HS-5 (cell line): ENCODE results near the gene UNC13B.
"Not testable (repeated sequence)": the region's sequence is repeated elsewhere in the genome, so short reads cannot be mapped to it uniquely, and the experiment has no call there.

Experiments
- DNase-seq: peaks from one replicate; pipeline ENCODE4 v3.0.0-alpha.2; 2012; ENCODE audit warnings: low read depth

UNC13B gene

DNA sequence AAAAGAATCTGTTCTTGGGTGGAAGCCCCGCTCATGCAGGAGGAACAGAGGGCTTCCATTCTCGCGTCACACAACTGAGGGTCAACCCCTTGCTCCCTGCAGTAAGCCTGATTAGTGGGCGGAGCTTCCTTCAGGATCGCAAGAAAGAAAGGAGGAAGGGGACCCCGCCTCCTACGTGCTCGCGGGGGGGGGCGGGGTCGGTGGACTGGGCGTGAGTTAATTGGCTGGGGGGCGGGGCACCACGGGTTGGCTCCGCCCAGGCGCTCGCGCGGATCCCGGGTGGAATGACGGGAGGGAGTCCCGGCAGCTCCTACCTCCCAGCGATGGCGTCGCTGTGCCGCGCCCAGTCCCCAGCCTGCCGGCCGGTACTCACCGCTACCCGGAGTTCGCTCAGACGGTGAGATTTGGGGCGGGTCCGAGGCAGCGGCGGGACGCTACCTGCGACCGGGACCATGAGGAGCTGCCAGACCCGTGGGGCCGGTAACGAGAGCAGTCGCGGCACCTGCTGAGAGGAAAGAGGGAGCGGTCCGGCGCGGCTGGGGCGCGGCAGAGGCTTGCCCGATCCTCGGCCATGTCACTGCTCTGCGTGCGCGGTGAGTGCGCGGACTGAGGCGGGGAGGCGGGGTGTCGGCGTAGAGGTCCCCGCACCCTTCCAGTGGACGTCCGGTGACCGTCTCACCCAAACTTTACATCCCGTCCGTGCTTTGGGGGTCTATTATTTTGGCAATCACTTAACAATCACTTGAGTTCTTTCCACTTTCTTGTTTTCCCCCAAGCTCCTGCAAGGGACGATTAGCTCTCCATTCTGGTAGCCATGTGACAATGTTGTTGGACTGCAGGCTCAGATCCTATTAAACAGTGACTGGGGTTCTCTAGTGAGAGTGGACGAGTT is at the start of gene UNC13B:
UNC13B (plus strand) TSS at position 297 of the 892 bp plus-strand sequence; CDS start at position 572, 275 bp downstream.
- peak; percentile 58 for DNase-seq

DNA sequence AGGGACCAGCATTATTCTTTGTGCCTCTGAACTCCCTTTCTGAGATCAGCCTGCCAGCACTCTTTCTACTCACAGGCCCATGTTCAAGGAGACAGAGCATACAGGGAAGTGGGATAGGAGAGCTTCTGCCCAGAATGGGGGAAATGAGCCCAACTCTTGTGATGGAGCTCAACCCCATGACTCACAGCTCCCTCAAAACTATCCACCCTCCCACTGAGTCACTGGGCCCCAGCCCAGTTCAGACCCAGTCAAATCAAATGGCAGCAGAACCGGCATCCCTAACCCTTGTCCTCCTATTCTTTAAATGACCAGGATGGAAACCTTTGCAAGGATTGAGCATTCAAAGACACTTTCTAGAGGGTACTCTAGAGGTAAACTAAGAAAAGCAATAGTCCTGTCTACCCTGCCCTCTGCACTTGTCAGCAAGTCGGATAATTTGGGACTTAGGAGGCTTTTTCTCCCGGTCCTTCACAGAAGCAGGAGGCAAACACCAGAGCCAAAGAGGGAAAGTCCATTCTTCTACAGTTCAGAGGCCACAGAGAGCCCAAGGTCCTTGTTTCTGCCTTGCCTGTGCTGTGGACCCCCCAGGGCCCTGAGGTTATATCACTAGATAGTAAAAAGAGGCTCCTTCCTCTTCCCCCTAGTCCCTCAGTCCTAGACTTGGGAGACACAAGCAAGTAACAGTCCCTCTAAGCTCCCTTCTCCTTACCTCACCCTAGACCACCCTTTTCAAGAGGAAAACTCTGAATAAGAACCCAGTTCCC is 49.4 kb upstream of the UNC13B start:
- peak; percentile 56 for DNase-seq

DNA sequence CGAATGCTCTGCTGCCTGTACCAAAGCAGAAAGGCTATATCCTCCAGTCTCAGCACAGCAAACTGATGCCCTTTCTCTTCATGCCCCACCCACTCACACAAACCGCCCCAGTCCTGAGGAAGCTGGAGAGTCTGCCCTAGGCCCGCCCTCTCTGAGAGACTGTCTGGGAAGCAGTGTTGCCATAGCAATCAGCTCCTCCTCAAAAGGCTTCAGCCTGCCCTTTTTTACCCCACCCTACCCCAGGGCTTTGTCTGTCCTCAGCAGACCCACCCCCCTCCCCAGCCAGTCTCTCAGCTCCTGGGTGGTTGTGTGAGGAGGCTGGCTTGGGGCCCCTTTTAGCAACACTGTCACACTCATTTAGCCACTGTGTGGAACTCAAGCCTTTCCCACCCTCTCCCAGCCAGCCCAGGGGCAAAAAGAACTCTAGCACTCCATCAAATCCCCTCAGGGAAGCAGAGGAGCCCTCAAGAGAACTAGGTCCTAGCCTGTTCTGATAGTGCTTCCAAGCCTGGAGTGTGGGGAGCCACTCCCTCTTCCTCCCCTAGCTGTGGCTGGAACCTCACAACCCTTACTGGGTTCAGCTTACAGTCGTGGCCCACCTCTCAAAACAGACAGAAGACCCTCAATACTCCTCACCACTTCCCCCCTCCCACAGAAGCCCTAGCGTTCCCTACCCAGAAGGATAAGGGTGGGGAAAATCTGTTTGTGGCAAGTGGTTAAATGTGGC is 47.5 kb upstream of the UNC13B start:
- DNase-seq: no peak

DNA sequence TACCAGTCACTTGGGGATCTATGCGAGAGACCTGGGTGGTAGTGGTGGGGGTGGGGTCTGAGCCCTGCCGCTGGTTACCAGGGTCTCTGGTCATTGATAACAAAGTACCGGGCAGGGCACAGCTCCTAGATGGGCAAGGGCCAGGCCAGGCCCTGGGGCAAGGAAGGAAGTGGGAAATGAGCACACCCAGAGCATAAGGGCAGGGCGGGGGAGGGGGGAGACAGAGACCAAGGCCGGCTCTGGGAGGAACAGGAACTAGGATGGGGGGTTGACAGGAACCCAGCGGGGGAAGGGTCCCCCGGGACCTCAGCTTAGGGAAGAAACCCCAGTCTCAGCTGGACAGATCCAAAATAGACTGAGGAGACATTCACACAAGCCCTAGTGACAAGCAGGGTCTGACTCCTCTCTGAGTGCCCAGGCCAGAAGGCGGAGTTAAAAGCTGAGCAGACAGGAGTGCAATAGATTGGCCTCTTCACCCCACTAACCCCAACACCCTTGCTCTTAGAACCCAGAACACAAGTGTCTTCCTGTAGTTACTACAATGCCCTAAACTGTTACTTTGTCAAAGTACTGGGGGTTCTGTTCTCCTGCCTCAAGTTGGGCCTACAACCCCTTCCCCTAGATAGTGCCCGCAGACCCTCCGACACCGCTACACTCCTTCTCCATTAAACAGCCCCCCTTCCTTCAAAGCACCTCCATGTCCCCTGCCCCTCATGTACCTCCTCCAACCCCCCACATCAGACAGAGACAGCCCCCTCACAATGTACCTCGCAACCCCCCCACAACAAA is 46.8 kb upstream of the UNC13B start:
- no peak for DNase-seq

DNA sequence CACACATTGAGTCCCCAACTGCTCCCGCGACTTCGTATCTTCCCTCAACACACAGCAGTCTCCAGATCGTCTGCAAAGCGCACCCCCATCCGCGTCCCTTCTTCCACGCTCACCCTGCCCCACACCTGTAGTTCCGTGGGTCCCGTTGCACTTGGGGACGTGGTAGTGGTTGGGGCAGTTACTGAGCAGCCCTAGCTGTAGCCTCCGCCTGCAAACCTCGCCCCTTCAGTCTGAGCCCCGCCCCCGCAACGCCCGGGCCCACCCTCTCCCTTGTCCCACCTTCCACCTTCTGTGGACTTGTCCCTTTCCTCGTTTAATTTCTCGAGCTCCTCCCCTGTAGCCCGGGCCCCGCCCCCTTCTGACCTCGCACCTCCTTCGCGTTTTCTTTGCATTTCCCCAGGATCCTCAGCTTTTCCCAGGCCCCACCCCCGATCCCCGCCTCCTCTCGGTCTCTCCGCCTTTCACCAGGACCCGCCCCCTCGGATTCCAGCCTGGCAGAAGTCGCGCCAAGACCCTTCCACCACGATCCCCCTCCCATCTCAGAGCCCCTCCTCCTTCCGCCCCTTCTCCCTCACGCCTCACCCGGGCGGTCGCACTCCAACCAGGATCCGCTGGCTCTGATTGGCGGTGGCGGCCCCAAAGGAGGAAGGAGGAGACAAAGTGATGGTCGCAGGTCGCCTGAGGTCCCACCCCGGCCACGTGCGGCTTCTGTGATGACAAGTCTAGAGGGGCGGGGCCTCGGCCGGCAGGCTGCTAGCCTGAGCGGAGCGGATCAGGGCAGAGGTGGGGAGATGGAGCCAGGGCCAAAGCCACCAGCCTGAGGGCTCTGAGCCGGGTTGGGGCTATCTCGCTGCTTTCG is 45.9 kb upstream of the UNC13B start, which contains the start of gene ATOSB:
ATOSB (minus strand) TSS at position 183 of the 859 bp plus-strand sequence. CDS start 7,588 bp downstream, outside the sequence.
- peak; percentile 92 for DNase-seq

DNA sequence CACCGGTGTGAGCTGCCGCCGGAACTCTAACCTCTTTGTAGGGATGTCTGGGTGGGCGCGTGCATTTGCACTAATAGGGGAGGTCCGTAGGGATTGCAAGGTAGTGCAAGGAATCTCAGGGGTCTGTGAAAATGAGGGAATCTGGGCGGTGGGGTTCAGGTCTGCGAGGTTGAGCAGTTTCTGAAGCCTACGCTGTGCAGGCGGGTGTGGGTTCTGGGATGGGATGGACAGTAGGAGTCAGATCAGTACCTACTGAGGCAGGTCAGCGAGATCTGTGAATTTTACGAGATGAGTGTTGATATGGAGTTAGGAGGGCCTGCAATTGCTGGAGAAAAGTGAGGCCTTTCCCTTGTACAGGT is 45.3 kb upstream of the UNC13B start:
- no peak for DNase-seq

DNA sequence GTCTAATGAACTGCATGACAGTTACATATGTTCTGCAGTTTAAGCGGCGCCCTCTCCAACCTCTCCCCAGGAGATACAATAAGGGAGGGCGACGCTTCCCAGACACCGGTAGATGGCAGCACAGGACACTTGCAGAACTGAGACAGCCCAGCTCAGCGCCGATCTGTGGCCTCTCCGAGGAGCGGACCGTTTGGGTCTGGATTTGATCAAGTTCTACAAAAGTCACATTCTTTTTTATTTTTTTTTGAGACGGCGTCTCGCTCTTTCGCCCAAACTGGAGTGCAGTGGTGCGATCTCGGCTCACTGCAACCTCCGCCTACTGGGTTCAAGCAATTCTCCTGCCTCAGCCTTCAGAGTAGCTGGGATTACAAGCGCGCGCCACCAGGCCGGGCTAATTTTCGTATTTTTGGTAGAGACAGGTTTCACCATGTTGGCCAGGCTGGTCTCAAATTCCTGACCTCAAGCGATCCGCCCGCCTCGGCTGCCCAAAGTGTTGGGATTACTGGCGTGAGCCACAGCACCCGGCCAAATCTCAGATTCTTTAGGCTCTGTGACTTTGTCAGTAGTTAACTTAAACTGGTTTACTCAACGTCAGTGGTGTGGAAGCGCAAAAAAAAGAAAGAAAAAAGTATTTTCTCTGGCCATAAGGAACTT is 44.8 kb upstream of the UNC13B start:
- peak; percentile 80 for DNase-seq

DNA sequence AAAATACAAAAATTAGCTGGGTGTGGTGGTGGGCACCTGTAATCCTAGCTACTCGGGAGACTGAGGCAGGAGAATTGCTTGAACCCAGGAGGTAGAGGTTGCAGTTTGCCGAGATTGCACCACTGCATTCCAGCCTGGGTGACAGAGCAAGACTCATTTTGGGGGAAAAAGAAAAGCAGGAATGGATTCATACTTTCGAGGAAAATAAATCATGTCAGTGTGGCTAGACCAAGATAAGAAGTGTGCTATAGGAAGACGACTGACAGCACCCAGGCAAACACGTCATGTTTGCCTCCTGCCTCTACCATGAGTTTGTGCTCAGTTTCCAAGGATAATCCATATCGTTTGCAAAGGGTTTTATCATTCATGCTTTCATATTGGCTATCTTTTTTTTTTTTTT is 26.9 kb upstream of the UNC13B start:
- no peak for DNase-seq

DNA sequence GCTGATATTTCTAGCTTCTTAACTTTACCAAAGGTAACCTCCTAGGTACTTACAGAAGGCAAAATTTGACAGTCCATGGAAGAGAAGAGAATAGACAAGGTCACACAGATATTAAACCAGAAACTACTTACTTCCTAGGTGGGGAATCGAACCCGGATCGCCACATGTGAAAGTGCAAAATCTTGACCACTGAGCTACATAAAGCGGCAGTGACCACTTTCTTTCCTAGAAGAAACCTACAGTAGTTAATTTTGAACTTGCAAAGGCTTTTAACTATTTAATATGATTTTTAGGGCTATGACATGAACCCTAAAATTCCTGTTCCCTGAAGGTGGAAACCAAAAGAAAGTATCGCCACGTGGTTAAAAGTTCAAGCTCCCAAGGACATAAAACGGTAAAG is 25.8 kb upstream of the UNC13B start:
- DNase-seq: no peak

DNA sequence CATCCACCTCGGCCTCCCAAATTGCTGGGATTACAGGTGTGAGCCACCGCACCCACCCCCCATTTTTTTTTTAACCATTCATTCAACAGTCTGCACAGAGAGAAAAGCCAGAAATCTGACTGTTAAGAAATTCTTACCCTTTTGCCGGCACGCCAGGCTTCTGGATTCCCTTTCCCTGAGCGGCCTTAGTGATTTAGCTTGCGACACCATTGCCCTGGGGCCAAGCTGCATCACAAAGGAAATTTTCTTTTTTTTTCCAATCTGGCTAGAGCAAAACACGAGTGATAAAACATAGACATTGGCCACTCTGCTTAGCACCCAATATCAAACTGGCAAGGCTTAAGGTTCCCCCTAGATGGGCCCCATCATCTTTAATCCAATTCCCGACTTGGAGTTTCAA is 24.9 kb upstream of the UNC13B start:
- no peak for DNase-seq

DNA sequence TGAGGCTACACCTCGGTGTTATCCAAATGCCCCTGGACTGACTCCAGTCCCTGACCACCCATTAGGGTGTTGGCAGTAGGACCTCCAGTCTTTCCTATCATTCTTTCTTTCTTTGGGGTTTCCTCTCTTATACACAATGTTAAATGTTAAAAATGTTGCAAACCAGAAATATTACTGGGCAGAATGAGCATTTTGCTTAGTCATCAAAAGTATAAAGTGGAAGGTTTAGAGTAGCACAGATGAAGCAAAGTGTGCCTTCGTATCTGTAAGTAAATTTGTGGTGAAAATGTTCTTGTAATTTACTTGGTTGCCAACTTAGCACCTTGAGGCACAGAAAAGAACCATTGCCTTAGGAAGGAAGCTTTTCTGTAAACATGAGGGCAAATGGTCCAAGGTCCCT is 21.7 kb upstream of the UNC13B start:
- no peak for DNase-seq

DNA sequence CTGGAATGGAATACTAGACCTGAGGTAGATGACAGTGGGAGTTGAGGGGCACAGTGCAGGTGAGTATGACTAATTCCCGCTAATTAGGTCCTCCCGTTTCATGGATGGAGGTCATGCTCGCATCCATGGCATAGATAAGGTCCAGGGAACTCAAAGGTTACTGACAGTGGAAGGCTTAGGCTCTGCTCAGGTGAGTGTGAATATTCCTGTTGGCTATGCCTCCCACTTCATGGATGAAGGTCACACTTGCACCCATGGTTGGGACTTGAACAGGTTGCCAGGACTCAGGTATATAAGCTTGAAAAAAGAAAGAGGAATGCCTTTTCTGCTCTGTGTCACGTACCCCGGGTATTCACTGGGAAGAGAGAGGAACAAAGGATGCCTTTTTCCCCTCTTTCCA is 19.8 kb upstream of the UNC13B start:
- no peak for DNase-seq

DNA sequence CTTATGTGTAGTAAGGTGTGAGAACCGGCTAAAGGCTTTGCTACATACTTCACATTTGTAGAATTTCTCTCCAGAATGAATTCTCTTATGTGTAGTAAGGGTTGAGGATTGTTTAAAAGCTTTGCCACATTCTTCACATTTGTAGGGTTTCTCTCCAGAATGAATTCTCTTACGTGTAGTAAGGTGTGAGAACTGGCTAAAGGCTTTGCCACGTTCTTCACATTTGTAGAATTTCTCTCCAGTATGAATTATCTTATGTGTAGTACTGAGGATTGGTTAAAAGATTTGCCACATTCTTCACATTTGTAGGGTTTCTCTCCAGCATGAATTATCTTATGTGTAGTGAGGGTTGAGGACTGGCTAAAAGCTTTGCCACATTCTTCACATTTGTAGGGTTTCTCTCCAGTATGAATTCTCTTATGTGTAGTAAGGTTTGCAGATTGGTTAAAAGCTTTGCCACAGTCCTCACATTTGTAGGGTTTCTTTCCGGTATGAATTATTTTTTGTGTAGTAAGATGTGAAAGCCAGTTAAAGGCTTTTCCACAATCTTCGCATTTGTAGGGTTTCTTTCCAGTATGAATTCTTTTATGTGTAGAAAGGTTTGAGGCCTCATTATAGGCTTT is 13.8 kb upstream of the UNC13B start:
- not testable (repeated sequence) for DNase-seq

DNA sequence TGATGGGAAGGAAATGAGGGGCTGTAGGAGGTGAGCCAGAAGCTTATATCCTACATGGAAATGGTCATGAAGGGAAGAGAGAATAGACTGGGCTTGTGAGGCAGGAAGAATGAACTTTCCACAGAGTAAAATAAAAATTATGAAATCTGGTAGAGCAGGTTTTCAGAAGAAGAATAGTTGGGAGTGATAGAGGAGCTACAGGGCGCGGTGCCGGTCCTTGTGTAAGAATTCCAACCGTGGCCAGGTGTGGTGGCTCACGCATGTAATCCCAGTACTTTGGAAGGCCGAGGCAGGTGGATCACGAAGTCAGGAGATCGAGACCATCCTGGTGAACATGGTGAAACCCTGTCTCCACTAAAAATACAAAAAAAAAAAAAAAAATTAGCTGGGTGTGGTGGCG is 8.9 kb upstream of the UNC13B start:
- no peak for DNase-seq

DNA sequence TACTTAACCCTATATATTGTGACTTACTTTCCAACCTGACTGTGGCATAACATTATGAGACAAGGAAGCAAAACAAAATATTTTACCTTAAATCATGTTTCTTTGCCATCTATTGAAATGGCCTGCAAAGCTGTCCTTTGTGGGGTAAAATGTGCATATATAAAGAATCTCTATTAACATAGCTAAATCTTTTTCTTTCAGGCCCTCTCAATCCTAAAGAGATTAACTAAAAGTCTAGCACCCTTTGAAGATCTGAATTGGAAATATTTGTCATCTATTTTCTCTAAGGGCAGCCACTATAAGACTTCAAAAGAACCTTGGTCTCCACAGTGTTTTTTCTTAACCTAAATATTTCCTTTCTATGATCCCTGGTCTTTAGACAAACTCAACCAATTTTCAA is 5.0 kb upstream of the UNC13B start:
- DNase-seq: no peak

DNA sequence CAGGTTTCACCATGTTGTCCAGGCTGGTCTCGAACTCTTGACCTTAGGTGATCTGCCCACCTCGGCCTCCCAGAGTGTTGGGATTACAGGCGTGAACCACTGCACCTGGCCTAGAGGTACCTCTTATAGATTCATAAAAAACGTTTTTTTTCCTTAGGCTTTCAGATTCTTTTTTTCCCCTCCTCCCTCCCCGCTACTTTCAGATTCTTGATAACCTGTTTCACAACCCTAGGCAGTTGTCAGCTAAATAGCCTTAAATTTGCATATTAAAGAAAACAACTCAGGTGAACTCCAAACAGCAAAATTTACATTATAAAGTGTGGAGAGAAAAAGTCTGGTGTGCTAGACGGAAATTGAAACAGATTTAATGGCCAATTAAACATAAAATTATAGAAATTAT is 4.0 kb upstream of the UNC13B start:
- DNase-seq: not testable (repeated sequence)

DNA sequence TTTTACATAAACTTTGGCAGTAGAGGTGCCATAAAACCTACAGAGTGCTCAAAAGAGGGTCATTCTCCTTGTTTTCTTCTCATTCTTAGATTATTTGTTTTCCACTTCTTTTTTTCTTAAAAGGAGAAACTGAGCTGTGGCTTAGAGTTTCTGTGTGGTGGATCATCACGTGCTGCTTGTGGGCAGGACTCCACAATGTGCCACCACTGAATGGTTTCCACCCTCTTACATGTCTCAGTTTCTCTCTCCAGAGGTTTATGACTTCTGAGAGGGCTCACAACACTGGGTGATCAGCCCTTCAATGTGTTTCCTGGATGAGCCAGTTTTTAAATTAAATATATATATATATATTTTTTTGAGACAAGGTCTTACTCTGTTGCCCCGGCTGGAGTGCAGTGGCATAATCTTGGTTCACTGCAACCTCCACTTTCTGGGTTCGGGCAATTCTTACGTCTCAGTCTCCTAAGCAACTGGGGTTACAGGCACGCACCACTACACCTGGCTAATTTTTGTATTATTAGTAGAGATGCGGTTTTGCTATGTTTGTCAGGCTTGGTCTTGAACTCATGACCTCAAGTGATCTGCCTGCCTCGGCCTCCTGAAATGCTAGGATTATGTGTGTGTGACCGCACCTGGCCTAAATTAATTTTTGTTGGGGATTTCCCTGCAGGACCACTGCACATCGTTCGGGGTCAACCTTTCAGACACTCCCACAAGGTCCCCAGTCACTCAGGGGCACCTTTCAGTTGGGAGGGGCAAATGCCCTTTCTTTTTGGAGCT is 3.1 kb upstream of the UNC13B start:
- DNase-seq: no peak

DNA sequence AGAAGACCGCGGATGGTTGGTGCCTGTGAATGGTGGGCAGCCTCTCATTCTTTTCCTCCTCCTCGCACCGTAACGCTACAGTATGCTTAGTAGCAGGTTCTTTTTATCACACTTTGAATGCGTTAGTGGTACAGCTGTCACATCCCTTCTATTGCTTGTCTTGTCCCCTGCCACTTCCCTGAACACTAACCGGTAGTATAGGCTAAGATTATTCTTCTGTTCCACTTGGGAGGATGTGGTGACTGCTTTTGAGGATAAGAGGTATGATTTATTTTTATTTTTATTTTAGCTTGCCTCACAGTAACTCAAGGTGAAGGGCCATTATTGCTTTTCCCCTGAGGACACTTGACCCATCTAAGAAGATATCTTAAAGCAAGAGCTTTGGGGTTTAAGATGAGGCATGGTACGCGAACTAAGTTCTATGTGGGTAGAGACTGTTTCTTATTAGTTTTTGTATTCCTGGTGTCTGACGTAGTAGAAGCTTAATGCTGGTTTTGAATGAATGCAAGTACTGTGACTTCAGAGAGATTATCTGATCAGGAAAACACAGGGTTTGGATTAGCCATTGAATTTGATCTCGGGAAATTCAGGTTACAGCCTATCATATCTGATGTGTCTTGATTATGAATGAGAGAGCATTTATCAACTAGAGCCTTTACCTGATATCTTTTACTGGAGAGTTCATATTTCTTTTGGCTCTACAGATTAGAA is 951 bp downstream of the UNC13B start:
- peak; percentile 4 for DNase-seq
